Renal cortex interstitium (tissue), 11 donors: Measurements from ENCODE around the gene PLA2G2D. TPM values are rescaled to one million over a fixed set of nuclear protein-coding genes. Genes with fewer than 3 reads are reported as not detected.

ENCODE experiments used
- DNase-seq, 11 donors: peaks; one replicate each; pipeline ENCODE4 v3.0.0-alpha.2; 2013; ENCODE audit warnings: low read depth in 9 of 11, low spot score in 4 of 11; ENCODE audit errors: extremely low read depth in 1 of 11
- polyA plus RNA-seq, 3 donors: library from polyadenylated mRNA; unstranded; fragments of 120-200 nt; gene quantifications; one replicate each; pipeline ENCODE4 v1.2.1, GENCODE V29; 2013; ENCODE audit not compliant: insufficient read length in 3 of 3

Gene PLA2G2D
- polyA plus RNA-seq, 3 donors: 0.04 to 0.09 (median 0.06) TPM

- DNase-seq: no peak
Observed at GRCh38 chr1:20096840-20097447, 22.4 kb downstream of the PLA2G2D start.

DNA sequence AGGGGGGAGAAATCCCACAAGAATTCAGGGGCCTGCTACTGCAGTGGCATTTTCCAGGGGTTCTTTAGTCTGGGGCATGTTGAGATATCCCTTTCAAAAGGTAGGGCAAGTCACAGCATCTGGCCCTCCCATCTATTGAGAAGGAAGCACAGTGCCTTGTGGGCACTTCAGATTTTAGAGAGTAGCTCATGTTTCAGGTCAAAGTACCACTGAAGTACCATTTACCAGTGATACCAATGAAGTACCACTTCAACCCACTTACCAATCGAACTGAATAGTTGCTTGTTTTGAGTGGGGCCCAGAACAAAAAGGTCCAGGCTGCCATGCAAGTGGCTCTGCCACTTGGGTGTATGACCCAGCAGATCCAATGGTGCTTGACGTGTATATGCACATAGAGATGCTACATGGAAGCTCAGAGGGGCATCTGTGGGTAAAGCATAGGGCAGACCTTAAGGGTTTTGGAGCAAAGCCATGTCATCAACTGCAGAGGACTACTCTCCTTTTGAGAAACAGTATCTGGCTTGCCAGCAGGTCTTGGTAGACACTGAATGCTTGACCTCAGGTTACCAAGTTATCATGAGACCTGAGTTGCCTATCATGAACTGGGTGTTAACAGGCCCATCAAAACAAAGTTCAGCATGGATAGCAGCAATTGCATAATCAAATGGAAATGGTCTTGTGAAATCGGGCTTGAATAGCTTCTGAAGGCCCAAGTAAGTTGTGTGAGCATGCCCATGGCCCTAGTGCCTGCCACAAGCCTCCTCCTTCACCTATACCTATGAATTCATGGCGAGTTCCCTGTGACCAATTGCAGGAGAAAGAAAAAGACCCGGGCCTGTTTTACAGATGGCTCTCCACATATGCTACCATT is 23.5 kb downstream of the PLA2G2D start:
- no peak for DNase-seq

DNA sequence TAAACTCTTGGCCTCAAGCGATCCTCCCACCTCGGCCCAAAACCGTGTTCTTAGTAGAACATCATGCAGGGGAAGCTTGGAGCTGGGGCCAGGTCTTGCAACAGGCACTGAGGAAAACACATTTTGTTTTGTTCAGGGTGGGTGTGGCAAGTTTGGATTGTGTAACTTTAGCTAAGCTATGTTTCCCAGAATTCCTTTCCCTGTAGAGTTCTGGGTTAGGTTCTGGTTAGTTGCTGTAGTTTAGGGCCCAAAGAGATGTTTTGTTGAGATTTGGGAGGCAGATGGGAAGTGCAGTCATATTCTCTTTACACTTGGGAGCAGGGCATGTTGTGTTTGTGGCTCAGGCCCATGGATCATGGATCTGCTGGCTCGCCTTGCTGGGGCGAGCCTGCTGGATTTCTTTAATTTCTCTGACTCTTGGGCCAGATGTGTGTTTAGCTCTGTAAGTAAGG is 25.4 kb downstream of the PLA2G2D start:
- no peak for DNase-seq

DNA sequence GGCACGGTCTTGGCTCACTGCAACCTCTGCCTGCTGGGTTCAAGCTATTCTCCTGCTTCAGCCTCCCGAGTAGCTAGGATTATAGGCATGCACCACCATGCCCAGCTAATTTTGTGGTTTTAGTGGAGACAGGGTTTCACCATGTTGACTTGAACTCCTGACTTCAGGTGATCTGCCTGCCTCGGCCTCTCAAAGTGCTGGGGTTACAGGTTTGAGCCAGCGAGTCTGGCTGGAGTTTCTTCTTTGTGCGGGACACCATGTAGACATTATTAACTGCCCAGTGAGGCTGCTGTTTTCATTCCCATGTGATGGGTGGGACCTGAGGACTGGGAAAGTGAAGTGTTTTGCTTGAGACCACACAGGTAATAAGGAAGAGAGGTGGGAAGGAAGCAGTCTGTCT is 26.0 kb downstream of the PLA2G2D start:
- DNase-seq: no peak

- no peak for DNase-seq
Observed at GRCh38 chr1:20090641-20091040, 28.7 kb downstream of the PLA2G2D start.

DNA sequence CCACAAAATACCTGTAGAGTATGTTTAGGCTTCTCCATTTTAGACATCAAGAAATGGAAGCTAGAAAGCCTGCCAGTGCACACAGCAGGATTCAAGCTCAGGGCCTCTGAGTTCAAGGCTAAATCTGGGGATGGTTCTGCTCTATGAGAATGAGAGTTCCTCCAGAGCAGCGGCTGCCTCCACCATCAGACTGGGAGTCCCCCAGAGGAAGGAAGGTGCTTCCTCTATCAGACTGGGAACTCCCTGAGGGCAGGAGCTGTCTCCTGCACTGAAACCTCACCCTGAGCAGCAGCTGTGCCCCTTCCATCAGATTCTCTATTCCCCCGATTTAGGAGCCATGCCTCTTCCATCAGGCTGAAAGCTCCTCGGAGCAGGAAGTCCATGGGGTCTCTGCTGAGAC is 29.2 kb downstream of the PLA2G2D start:
- no peak for DNase-seq

- no peak for DNase-seq
Observed at GRCh38 chr1:20089328-20090077, 29.8 kb downstream of the PLA2G2D start.

GRCh38 chr1:20087668-20088067 is 31.7 kb downstream of the PLA2G2D start:
- no peak for DNase-seq

DNA sequence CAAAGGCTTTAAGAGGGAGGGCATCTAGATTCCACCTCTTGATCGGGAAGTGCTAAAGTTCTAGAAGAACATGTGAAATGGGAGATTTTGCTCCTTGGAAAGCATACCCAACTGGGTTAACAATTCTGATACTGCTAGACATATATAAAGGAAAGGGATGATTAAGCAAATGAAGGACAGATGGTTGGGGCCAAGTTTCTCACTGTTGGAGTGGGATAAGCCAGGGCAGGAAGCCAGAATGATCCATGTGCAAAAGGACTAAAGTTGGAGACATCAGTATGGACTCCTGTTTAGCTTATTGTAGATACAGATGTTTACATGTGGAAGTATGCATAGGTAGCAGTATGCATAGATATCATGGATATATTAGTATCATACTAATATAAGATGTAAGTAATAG is 32.5 kb downstream of the PLA2G2D start:
- no peak for DNase-seq

DNA sequence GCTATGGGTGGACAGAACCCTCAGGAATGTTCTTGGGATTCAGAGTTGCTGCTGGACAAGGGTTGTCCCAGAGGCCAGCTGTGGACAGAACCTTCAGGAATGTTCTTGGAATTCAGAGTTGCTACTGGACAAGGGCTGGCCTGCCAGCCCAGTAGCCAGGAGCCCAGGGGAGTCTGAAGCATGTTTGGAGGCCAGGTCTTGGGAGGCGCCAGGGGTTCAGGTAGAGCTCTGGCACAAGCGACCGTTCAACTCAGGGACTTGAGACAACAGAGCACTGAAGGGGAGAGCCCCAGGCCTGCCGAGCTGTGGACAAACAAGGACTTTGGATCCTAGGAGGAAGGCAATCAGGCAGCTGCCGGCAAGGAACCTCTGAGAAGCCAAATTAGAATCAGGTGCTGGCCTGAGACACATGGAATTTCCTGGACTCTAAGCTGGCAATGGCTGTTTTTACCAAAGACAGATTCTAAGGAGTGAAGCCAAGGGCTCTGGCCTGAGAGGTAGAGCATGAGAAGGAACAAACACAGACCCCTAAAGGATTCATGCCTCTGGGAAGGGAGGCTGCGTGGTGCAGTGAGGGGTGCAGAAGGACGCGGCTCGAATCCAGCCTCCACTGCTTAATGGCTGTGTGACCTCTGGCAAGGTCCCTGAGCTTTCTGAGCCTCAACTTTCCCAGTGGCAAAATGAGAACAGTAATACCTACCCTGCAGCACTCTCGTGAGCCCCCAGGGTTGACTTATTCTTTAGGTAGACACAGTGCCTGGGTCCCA is 36.0 kb downstream of the PLA2G2D start:
- DNase-seq: no peak

DNA sequence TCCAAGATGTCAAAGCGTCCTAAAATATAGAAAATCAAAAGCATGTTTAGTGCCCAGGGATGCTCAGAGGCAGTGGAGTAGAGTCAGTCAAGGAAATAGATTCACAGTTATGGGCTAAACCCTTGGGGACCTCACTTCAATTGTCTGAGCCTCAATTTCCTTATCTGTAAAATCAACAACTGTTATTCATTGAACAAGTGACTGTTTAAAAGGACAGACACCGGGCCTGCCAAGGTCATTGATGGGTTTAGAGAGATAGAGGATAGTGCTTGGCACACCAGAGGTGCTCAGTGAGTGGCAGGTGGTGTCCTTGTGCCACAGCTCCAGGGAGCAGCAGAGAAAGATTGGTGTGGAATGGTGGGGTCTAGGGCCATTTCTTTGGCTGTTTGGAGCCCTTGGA is 36.6 kb downstream of the PLA2G2D start:
- DNase-seq: no peak

DNA sequence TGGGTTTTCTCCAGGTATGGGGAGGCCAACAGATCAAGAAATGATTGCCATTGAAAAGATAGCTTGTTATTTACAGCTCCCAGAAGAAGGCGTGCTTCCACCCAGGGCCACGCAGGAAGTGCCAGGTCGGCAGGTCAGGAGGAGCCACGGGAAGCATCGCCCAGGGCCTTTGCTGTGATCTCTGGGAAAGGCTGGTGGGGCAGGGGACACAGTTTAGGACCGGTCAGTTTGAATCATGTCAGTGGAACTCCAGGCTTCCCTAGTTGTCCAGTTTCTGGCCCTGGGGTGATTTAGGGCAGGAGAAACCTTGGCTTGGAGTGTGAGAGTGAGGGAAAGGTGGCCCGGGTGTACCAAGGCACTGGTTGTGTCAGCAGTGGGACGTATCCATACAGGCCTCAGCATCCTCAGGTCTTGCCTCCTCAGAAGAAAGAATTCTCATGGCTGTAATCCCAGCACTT is 38.0 kb downstream of the PLA2G2D start:
- DNase-seq: no peak

- no peak for DNase-seq
Observed at GRCh38 chr1:20080441-20081352, 38.6 kb downstream of the PLA2G2D start.

DNA sequence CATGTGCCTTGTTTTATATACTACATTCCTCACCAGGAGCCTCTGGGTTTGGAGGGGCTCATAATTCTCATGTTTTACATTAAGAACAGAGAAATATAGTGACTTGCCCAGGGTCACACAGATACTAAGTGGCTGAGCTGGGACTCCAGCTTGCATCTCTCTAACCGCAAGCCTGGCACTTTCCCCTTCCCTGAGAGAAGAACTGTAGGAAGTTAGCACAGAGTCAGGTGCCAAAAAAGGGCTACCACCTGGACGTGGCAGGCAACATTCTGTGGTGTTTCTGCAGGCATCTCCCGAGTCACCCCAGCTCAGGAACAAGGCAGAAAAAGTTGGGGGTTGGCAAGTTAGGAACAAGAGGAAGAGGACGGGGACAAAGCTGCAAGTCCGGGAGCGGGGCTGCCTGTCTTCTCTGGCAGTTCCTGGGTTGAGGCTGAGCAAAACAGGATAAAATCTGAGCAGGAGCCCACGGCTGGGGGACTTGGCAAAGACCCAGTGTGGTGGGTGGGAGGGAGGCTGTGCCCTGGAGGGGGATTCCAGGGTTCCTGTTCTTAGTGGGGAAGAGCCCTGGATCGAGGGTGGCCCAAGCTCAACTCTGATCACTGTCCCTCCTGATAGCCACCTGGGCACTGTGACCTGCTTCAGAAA is 39.6 kb downstream of the PLA2G2D start:
- DNase-seq: no peak

DNA sequence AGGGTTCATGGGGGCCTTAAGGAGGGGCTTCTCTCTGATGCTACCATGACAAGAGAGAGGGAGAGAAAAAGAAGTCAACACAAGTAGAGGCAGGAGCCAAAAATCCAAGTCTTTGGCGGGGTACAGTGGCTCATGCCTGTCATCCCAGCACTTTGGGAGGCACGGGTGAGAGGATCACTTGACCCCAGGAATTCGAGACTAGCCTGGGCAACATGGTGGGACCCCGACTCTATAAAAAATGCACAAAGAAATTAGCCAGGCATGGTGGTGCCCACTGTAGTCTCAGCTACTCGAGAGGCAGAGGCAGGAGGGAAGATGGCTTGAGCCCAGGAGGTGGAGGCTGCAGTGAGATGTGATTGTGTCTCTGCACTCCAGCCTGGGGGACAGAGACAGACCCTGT is 40.6 kb downstream of the PLA2G2D start:
- DNase-seq: no peak

- DNase-seq: no peak
Observed at GRCh38 chr1:20078171-20078651, 41.1 kb downstream of the PLA2G2D start.

DNA sequence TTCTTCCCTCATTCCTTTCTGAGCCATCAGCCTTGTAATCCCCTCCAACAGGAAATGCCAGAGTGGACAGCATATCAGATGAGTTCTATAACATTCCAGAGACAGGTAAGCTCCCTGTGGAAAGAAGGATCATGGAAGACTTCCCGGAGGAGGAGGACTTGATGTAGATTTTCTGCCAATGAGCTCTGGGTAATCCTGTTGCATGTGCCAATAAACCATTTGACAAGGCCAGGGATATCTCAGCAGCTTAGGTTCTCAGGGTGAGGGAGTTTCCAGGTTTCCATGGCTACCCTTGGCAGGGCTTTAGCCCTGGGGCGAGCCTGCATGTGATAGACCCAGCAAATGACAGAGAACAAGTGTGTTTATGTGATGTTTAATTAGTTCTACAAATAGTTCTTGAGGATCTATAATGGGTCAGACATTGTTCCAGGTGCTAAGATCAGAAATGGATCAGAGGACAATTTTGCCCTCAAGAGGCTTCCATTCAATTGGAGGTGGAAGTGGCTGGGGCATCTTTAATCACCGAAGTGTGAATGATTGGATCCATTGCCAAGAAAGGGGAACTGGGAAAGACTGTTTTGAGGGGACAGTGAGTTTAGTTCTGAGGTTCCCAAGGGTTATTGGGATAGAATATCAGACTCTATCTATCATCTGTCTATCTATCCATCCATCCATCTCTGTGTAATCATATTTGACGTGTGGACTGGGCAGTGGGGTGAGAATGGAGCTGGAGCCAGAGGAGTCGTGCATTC is 42.5 kb downstream of the PLA2G2D start:
- no peak for DNase-seq
